Left lobe of liver (tissue), 2 donors: ENCODE results near the gene FAM118B. TPM values are rescaled to one million over a fixed set of nuclear protein-coding genes. Genes with fewer than 3 reads are reported as not detected.
"Not testable (repeated sequence)": the region's sequence is repeated elsewhere in the genome, so short reads cannot be mapped to it uniquely, and the experiment has no call there.

Experiments used
- ATAC-seq: fragments of 200-7000 bp; cut with Tn5 transposase; one replicate; pipeline ENCODE4 v1.9.1; 2020; ENCODE audit warnings: mild to moderate bottlenecking, moderate library complexity
- DNase-seq: peaks from one replicate; pipeline ENCODE4 v3.0.0-alpha.2; 2020; ENCODE audit warnings: low spot score
- total RNA-seq: library from RNA; stranded (reverse); gene quantifications from one replicate; pipeline ENCODE4 v1.2.1, GENCODE V29; 2021
- donor health status: DM: no; HTN: no; CAD: no; lungs with moderate emphysema.
- donor health status: DM: no; HTN: yes; CAD: no.

Gene FAM118B
- total RNA-seq, 1 donor from 2014 or later, result 4.8 TPM

GRCh38 chr11:126214841-126215240 is 3.3 kb downstream of the FAM118B start:
- DNase-seq (no peak), ATAC-seq (no peak)

GRCh38 chr11:126216526-126217305 is 5.1 kb downstream of the FAM118B start:
- no peak for DNase-seq

GRCh38 chr11:126217491-126217890 is 5.9 kb downstream of the FAM118B start:
- ATAC-seq (no peak), DNase-seq (no peak)

More at GRCh38 chr11:126216526-126217305, 5.1 kb downstream of the FAM118B start:
- no peak for ATAC-seq

- no peak for DNase-seq
- no peak for ATAC-seq
Measured at GRCh38 chr11:126219547-126219946, 8.0 kb downstream of the FAM118B start.

- ATAC-seq (no peak), DNase-seq (no peak)
Measured at GRCh38 chr11:126224647-126225294, 13.2 kb downstream of the FAM118B start.

- ATAC-seq, result no peak
Measured at GRCh38 chr11:126225295-126225665, 13.7 kb downstream of the FAM118B start.

GRCh38 chr11:126226334-126227084 is 14.9 kb downstream of the FAM118B start:
- ATAC-seq (no peak), DNase-seq (no peak)

More at GRCh38 chr11:126225295-126225665, 13.7 kb downstream of the FAM118B start:
- no peak for DNase-seq

GRCh38 chr11:126229858-126230540 is 18.4 kb downstream of the FAM118B start:
- DNase-seq (no peak), ATAC-seq (no peak)

- peak; percentile 44 for ATAC-seq
Measured at GRCh38 chr11:126231725-126232459, 20.3 kb downstream of the FAM118B start.

GRCh38 chr11:126232683-126233082 is 21.1 kb downstream of the FAM118B start:
- no peak for ATAC-seq
- no peak for DNase-seq

More at GRCh38 chr11:126231725-126232459, 20.3 kb downstream of the FAM118B start:
- no peak for DNase-seq

- ATAC-seq, result no peak
- no peak for DNase-seq
Measured at GRCh38 chr11:126233391-126233790, 21.8 kb downstream of the FAM118B start.

GRCh38 chr11:126246636-126247035 is 35.1 kb downstream of the FAM118B start:
- DNase-seq, result no peak
- ATAC-seq, result no peak

GRCh38 chr11:126253265-126253664 is 41.7 kb downstream of the FAM118B start:
- no peak for ATAC-seq

GRCh38 chr11:126254819-126255218 is 43.2 kb downstream of the FAM118B start:
- ATAC-seq, result no peak
- no peak for DNase-seq

More at GRCh38 chr11:126253265-126253664, 41.7 kb downstream of the FAM118B start:
- no peak for DNase-seq

- ATAC-seq, DNase-seq: not testable (repeated sequence)
Measured at GRCh38 chr11:126255507-126255906, 43.9 kb downstream of the FAM118B start.

- ATAC-seq, result no peak
Measured at GRCh38 chr11:126256216-126256615, 44.6 kb downstream of the FAM118B start.

GRCh38 chr11:126257144-126257543 is 45.6 kb downstream of the FAM118B start:
- no peak for ATAC-seq
- DNase-seq, result no peak

More at GRCh38 chr11:126256216-126256615, 44.6 kb downstream of the FAM118B start:
- DNase-seq, result no peak

- ATAC-seq (no peak), DNase-seq (no peak)
Measured at GRCh38 chr11:126257764-126258163, 46.2 kb downstream of the FAM118B start.

GRCh38 chr11:126262216-126262615 is 50.6 kb downstream of the FAM118B start:
- DNase-seq (no peak), ATAC-seq (no peak)

GRCh38 chr11:126263489-126263888 is 51.9 kb downstream of the FAM118B start:
- no peak for ATAC-seq

More at GRCh38 chr11:126263489-126263888, 51.9 kb downstream of the FAM118B start:
- DNase-seq, result no peak
